Panc1 (cell line): Measurements from ENCODE around the gene FRMD4A. TPM values are rescaled to one million over a fixed set of nuclear protein-coding genes. Genes with fewer than 3 reads are reported as not detected.

ENCODE experiments used
- ATAC-seq: fragments of 200-7000 bp; cut with Tn5 transposase; 2 replicates; pipeline ENCODE4 v1.9.1; 2020; ENCODE audit warnings: mild to moderate bottlenecking, moderate library complexity
- BruUV-seq: library from RNA; stranded (reverse); fragments of 400-500 nt; replicated peaks from 2 replicates; lab custom pipeline; 2021; lab: Mats Ljungman, UMichigan
- CTCF ChIA-PET: fragments of 300-600 bp; sonication (Branson Sonifier 250); formaldehyde crosslinking; loops from one replicate; lab custom pipeline; 2022; ENCODE audit warnings: antibody characterized with exemption; lab: Charles Lee
- POLR2A ChIA-PET: fragments of 300-600 bp; sonication (Branson Sonifier 250); formaldehyde crosslinking; loops from one replicate; lab custom pipeline; 2022; ENCODE audit warnings: antibody characterized with exemption; lab: Charles Lee
- DNase-seq: peaks from one replicate; pipeline ENCODE4 v3.0.0-alpha.2; 2010; ENCODE audit warnings: low read depth, low spot score
- H3K27ac ChIP-seq: 2 replicates; pipeline ENCODE4 v1.5.1; 2011; ENCODE audit warnings: mild to moderate bottlenecking, low read length, inconsistent platforms
- H3K27me3 ChIP-seq: fragments of 200-500 bp; sonication (Bioruptor generic); 2 replicates; pipeline ENCODE4 v1.6.0; 2014; ENCODE audit warnings: low read length, inconsistent platforms; ENCODE audit not compliant: control insufficient read depth, insufficient read depth
- H3K36me3 ChIP-seq: fragments of 200-500 bp; sonication (Bioruptor generic); 2 replicates; pipeline ENCODE4 v1.5.1; 2014; ENCODE audit warnings: inconsistent platforms, mild to moderate bottlenecking, low read length, moderate library complexity; ENCODE audit not compliant: control insufficient read depth, insufficient read depth
- H3K4me1 ChIP-seq: 2 replicates; pipeline ENCODE4 v1.5.1; 2011; ENCODE audit warnings: inconsistent platforms, mild to moderate bottlenecking, low read length, moderate library complexity; ENCODE audit not compliant: control insufficient read depth, insufficient read depth
- H3K4me3 ChIP-seq, 2 experiments: 2 replicates each; pipeline ENCODE4 v1.5.1; 2011 to 2012; ENCODE audit warnings: low read depth in 2 of 2, low read length in 2 of 2, mild to moderate bottlenecking in 2 of 2, inconsistent platforms in 1 of 2, moderate library complexity in 1 of 2
- H3K9me3 ChIP-seq: fragments of 200-500 bp; sonication (Bioruptor generic); 2 replicates; pipeline ENCODE4 v1.5.1; 2014; ENCODE audit warnings: low read depth, mild to moderate bottlenecking, inconsistent platforms, low read length, moderate library complexity; ENCODE audit not compliant: control insufficient read depth, insufficient read depth
- POLR2AphosphoS5 ChIP-seq: IDR thresholded peaks from 2 replicates; pipeline ENCODE4 v1.6.1; 2012; ENCODE audit warnings: mild to moderate bottlenecking, low read depth, low read length, moderate library complexity
- SIN3A ChIP-seq: IDR thresholded peaks from 2 replicates; pipeline ENCODE4 v1.6.1; 2012; ENCODE audit warnings: low read depth, mild to moderate bottlenecking, low read length, moderate library complexity, borderline replicate concordance; ENCODE audit not compliant: insufficient read depth
- TCF7L2 ChIP-seq: IDR thresholded peaks from 2 replicates; pipeline ENCODE4 v1.6.1; 2011; ENCODE audit warnings: mild to moderate bottlenecking, low read depth, low read length, inconsistent platforms
- in situ Hi-C: cut with HindIII; loops from 2 replicates; pipeline ENCODE4 v1.10.0; 2016; ENCODE audit warnings: low sequenced_read_pairs, low pct_unique_long_range_greater_than_20kb
- intact Hi-C: fragments of 100-400 bp; cut with micrococcal nuclease; formaldehyde crosslinking; loops from one replicate; pipeline ENCODE4 v1.10.0; 2022; ENCODE audit not compliant: unreplicated experiment
- total RNA-seq: library from RNA; stranded (reverse); gene quantifications from one replicate; pipeline ENCODE4 v1.2.1, GENCODE V29; 2021; ENCODE audit not compliant: unreplicated experiment
- TF ChIP-seq, protein P1 (sequence below): fragments of 450-650 bp; IDR thresholded peaks from 2 replicates; pipeline ENCODE4 v1.5.1; 2017; ENCODE audit warnings: mild to moderate bottlenecking
- TF ChIP-seq, protein P2 (sequence below), 2 experiments: IDR thresholded peaks; 2 replicates each; pipeline ENCODE4 v1.6.1; 2011 to 2012; ENCODE audit warnings: low read depth in 2 of 2, control low read depth in 1 of 2, low read length in 1 of 2, mild to moderate bottlenecking in 1 of 2, moderate library complexity in 1 of 2; ENCODE audit not compliant: insufficient read depth in 1 of 2

Gene FRMD4A
- total RNA-seq, 1 experiment from 2014 or later = 7.1 TPM

DNA sequence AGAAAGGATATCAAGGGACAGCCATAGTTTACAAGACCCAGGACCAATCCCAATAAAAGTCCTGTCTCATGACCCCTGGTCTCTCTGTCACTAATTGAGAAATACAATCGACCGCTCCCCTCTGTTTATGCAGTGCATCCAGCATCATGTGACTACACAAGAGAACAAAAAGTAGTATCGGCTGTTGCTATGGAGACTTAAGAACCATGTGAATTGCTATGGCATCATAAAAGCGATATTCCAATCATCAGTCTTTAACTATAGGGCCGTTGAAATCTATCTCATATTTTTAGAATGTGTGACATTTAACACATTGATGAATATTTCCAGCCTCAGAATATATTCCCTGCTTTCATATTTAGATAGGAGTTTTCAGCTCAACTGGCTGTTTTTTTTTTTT, 139.3 kb downstream of the FRMD4A start:
- H3K27me3 ChIP-seq = peaks cover 2% of the 10 kb centered on the region; the same call in 1 of the 2 replicates
- ChIA-PET CTCF (interaction anchor here (0.6 kb wide), 1 partner anchor 532 kb away, joined by 7 read pairs; no protein-coding TSS in a partner anchor), POLR2A (no interaction called here)
- intact Hi-C loops = loop anchor here (10.0 kb wide), 1 partner anchor 283 kb away; no protein-coding TSS in a partner anchor
- ATAC-seq (no peak), DNase-seq (no peak)
- no peaks in the 10 kb centered on the region for H3K9me3 ChIP-seq
- no peaks in the 10 kb centered on the region for H3K4me1 ChIP-seq
- H3K36me3 ChIP-seq = no peaks in the 10 kb centered on the region
- no peak overlapping the region for H3K4me3 ChIP-seq
- BruUV-seq = no TSS peak
- in situ Hi-C loops = no loop called here
- no peak overlapping the region for H3K27ac ChIP-seq
- TF ChIP-seq, protein P1, sequence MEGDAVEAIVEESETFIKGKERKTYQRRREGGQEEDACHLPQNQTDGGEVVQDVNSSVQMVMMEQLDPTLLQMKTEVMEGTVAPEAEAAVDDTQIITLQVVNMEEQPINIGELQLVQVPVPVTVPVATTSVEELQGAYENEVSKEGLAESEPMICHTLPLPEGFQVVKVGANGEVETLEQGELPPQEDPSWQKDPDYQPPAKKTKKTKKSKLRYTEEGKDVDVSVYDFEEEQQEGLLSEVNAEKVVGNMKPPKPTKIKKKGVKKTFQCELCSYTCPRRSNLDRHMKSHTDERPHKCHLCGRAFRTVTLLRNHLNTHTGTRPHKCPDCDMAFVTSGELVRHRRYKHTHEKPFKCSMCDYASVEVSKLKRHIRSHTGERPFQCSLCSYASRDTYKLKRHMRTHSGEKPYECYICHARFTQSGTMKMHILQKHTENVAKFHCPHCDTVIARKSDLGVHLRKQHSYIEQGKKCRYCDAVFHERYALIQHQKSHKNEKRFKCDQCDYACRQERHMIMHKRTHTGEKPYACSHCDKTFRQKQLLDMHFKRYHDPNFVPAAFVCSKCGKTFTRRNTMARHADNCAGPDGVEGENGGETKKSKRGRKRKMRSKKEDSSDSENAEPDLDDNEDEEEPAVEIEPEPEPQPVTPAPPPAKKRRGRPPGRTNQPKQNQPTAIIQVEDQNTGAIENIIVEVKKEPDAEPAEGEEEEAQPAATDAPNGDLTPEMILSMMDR = no peak
- TF ChIP-seq, protein P2, sequence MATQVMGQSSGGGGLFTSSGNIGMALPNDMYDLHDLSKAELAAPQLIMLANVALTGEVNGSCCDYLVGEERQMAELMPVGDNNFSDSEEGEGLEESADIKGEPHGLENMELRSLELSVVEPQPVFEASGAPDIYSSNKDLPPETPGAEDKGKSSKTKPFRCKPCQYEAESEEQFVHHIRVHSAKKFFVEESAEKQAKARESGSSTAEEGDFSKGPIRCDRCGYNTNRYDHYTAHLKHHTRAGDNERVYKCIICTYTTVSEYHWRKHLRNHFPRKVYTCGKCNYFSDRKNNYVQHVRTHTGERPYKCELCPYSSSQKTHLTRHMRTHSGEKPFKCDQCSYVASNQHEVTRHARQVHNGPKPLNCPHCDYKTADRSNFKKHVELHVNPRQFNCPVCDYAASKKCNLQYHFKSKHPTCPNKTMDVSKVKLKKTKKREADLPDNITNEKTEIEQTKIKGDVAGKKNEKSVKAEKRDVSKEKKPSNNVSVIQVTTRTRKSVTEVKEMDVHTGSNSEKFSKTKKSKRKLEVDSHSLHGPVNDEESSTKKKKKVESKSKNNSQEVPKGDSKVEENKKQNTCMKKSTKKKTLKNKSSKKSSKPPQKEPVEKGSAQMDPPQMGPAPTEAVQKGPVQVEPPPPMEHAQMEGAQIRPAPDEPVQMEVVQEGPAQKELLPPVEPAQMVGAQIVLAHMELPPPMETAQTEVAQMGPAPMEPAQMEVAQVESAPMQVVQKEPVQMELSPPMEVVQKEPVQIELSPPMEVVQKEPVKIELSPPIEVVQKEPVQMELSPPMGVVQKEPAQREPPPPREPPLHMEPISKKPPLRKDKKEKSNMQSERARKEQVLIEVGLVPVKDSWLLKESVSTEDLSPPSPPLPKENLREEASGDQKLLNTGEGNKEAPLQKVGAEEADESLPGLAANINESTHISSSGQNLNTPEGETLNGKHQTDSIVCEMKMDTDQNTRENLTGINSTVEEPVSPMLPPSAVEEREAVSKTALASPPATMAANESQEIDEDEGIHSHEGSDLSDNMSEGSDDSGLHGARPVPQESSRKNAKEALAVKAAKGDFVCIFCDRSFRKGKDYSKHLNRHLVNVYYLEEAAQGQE (IDR thresholded peaks at IDR 0.05; ENCODE audit: insufficient read depth in 1 of 2, low read depth in 2 of 2, low read length in 1 of 2) = no peak

- peaks cover 2% of the 10 kb centered on the region; the same call in 1 of the 2 replicates for H3K27me3 ChIP-seq
- H3K9me3 ChIP-seq = no peaks in the 10 kb centered on the region
- in situ Hi-C loops = no loop called here
- ChIA-PET POLR2A (no interaction called here), CTCF (interaction anchor here (0.6 kb wide), 1 partner anchor 531 kb away, joined by 7 read pairs; no protein-coding TSS in a partner anchor)
- H3K4me1 ChIP-seq = no peaks in the 10 kb centered on the region
- H3K4me3 ChIP-seq = no peak overlapping the region
- no peak overlapping the region for H3K27ac ChIP-seq
- ATAC-seq (no peak), DNase-seq (no peak)
- BruUV-seq = no TSS peak
- no peak for TF ChIP-seq POLR2AphosphoS5
- TF ChIP-seq, protein P1 = no peak
- TF ChIP-seq TCF7L2 = no peak
- TF ChIP-seq, protein P2 (IDR thresholded peaks at IDR 0.05; ENCODE audit: insufficient read depth in 1 of 2, low read depth in 2 of 2, low read length in 1 of 2) = no peak
- TF ChIP-seq SIN3A = no peak
- intact Hi-C loops = loop anchor here (10.0 kb wide), 1 partner anchor 284 kb away; no protein-coding TSS in a partner anchor
- no peaks in the 10 kb centered on the region for H3K36me3 ChIP-seq
These were observed 140.0 kb downstream of the FRMD4A start for GRCh38 chr10:14190702-14191101.
